Measurements from ENCODE around the gene DHFR2. TPM values are rescaled to one million over a fixed set of nuclear protein-coding genes. Genes with fewer than 3 reads are reported as not detected.
A peak's percentile ranks its signal among the peaks of the same experiment; 100 is the strongest.

The DHFR2 gene
- total RNA-seq, 3 donors from 2014 or later (not counting 1 experiment from before 2014, with no cell fraction given) = 2.5 to 5.0 (median 3.9) TPM

- TF ChIP-seq CTCF (IDR thresholded peaks at IDR 0.05) = no peak
- intact Hi-C loops (cut with micrococcal nuclease) = no loop called here
- H3K27ac Mint-ChIP-seq = peak overlapping the region; percentile 70 to 76
- no peaks in the 10 kb centered on the region for H3K36me3 Mint-ChIP-seq
- Histone ChIP-seq H3K4me3 (ENCODE audit: low read length) (no peak overlapping the region), H3K4me1 (ENCODE audit: control insufficient read depth, insufficient read depth, low read length) (no peaks in the 10 kb centered on the region), H3K27ac (ENCODE audit: low read length) (no peak overlapping the region), H3K27me3 (ENCODE audit: control insufficient read depth, insufficient read depth, low read length) (no peaks in the 10 kb centered on the region), H3K9me3 (ENCODE audit: control insufficient read depth, insufficient read depth, low read length) (no peaks in the 10 kb centered on the region), H3K36me3 (ENCODE audit: control insufficient read depth, insufficient read depth, low read length) (no peaks in the 10 kb centered on the region)
- WGBS (ENCODE audit: insufficient coverage) = no CpG with 5 or more reads among the region's 1 CpG
- no peak for DNase-seq
- no peak for ATAC-seq
- H3K27me3 Mint-ChIP-seq (ENCODE audit: low read depth in 2 of 2) = no peaks in the 10 kb centered on the region
- no peaks in the 10 kb centered on the region for H3K4me1 Mint-ChIP-seq
- H3K4me3 Mint-ChIP-seq = peak overlapping the region; percentile 52
- H3K9me3 Mint-ChIP-seq = no peaks in the 10 kb centered on the region
These were observed 19.4 kb downstream of the DHFR2 start for GRCh38 chr3:94043285-94043684.

DNA sequence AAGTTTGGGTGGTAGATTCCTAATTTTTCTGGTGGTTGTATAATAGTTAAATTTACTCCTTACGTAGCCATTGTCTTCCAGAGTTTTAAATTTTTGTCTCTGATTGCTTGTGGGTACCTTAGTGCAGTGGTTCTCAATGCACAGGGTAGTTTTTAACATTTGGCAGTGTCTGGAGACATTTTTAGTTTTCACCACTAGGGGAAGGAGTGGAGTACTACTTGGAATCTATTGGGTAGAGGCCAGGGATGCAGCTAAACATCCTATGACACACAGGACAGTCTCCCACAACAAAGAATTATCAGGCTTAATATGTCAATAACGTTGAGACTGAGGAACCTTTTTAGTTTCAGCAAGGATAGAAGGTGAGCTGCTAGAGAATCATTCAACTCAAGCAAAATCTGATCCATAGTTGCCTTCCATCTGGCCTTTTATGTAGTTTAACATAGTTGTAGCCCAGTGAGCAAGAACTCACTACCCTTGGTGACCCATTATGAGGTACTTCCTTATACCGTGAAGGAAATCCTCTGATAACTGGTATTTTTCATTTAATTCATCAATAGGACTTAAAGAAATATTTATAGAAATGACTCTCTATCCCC lies 25.7 kb downstream of the DHFR2 start:
- Histone ChIP-seq H3K4me1 (ENCODE audit: control insufficient read depth, insufficient read depth, low read length) (no peaks in the 10 kb centered on the region), H3K27ac (ENCODE audit: low read length) (no peak overlapping the region), H3K27me3 (ENCODE audit: control insufficient read depth, insufficient read depth, low read length) (no peaks in the 10 kb centered on the region), H3K4me3 (ENCODE audit: low read length) (no peak overlapping the region), H3K36me3 (ENCODE audit: control insufficient read depth, insufficient read depth, low read length) (no peaks in the 10 kb centered on the region), H3K9me3 (ENCODE audit: control insufficient read depth, insufficient read depth, low read length) (no peaks in the 10 kb centered on the region)
- H3K4me3 Mint-ChIP-seq = no peak overlapping the region
- H3K27ac Mint-ChIP-seq = no peak overlapping the region
- peak; percentile 49 for TF ChIP-seq CTCF (IDR thresholded peaks at IDR 0.05)
- intact Hi-C loops (cut with micrococcal nuclease) = no loop called here
- H3K27me3 Mint-ChIP-seq (ENCODE audit: low read depth in 2 of 2) = no peaks in the 10 kb centered on the region
- WGBS (ENCODE audit: insufficient coverage) = 94% methylated on average over 2 of the region's 3 CpGs
- peak in 1 of 2 donors; percentile 38 for DNase-seq
- no peaks in the 10 kb centered on the region for H3K36me3 Mint-ChIP-seq
- ATAC-seq = peak in 2 of 3 donors; percentile 35 to 49
- no peaks in the 10 kb centered on the region for H3K4me1 Mint-ChIP-seq
- no peaks in the 10 kb centered on the region for H3K9me3 Mint-ChIP-seq

DNA sequence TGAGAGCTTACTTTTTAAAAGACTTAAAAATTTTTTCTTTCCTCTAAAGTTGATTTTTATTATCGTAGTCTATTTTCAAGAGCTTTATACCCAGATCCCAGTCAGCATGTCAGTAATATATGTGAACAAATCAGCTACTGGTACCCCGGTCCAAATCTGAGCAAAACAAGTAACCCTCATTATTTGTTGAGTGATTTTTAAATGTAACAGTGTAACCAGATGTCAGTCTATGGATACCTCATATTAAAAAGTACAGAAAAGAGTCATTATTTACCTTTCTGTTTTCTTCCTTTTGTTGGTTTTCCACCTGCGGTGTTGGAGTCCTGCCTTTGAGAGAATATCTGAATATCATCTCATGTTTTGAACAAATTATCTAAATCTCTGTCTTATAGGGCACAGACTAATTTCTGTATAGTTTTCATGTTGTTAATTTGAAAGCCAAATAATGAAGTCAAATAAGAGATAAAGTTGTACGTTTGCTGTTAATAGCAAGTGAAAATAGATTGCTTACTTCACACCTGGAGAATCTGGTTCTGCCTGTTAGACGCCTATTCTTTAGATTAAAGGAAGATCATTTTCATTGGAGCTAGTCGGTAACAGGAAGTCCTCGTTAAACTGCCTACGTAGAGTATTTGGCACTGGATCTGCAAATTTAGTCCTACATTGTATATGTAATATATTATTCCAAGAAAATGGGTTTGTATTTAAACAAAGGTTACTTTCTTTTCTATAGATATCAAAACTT lies 34.5 kb downstream of the DHFR2 start, which contains the start of gene STX19:
Gene STX19, minus strand, starts transcription at position 505 of the 745 bp plus-strand sequence. CDS start 13,328 bp downstream, outside the sequence.
- WGBS (ENCODE audit: insufficient coverage) = 90% methylated on average over 4 of the region's 8 CpGs
- Mint-ChIP-seq H3K36me3 (no peaks in the 10 kb centered on the region), H3K4me3 (no peak within 1 kb of the TSS), H3K27me3 (ENCODE audit: low read depth in 2 of 2) (no peaks in the 10 kb centered on the region), H3K9me3 (no peaks in the 10 kb centered on the region), H3K4me1 (no peaks in the 10 kb centered on the region), H3K27ac (no peak within 1 kb of the TSS)
- H3K4me1 ChIP-seq (ENCODE audit: control insufficient read depth, insufficient read depth, low read length) = no peaks in the 10 kb centered on the region
- DNase-seq = no peak
- intact Hi-C loops (cut with micrococcal nuclease) = no loop called here
- H3K36me3 ChIP-seq (ENCODE audit: control insufficient read depth, insufficient read depth, low read length) = no peaks in the 10 kb centered on the region
- no peak for ATAC-seq
- no peak within 1 kb of the TSS for H3K27ac ChIP-seq (ENCODE audit: low read length)
- TF ChIP-seq CTCF (IDR thresholded peaks at IDR 0.05) = no peak
- H3K9me3 ChIP-seq (ENCODE audit: control insufficient read depth, insufficient read depth, low read length) = no peaks in the 10 kb centered on the region
- no peak within 1 kb of the TSS for H3K4me3 ChIP-seq (ENCODE audit: low read length)
- H3K27me3 ChIP-seq (ENCODE audit: control insufficient read depth, insufficient read depth, low read length) = no peaks in the 10 kb centered on the region

Data from natural killer cell (primary cell).